ENCODE measurements around the gene EMID1.
A peak's percentile ranks its signal among the peaks of the same experiment; 100 is the strongest.

The EMID1 gene

GRCh38 chr22:29219881-29220670, 14.4 kb downstream of the EMID1 start:
- Histone ChIP-seq H3K27ac (ENCODE audit: poor library complexity, severe bottlenecking) (no peak overlapping the region), H3K9me3 (ENCODE audit: severe bottlenecking) (no peaks in the 10 kb centered on the region), H3K4me3 (ENCODE audit: severe bottlenecking) (no peak overlapping the region), H3K36me3 (ENCODE audit: low read depth) (no peaks in the 10 kb centered on the region), H3K27me3 (ENCODE audit: insufficient read depth, poor library complexity, severe bottlenecking) (no peaks in the 10 kb centered on the region), H3K4me1 (ENCODE audit: insufficient read depth, poor library complexity, severe bottlenecking) (no peaks in the 10 kb centered on the region)
- ATAC-seq (ENCODE audit: low read depth) (no peak), DNase-seq (ENCODE audit: low spot score) (no peak)
- no peak for TF ChIP-seq CTCF (IDR thresholded peaks at IDR 0.05; ENCODE audit: poor library complexity, severe bottlenecking)

GRCh38 chr22:29224121-29224858, 18.6 kb downstream of the EMID1 start:
- TF ChIP-seq CTCF (IDR thresholded peaks at IDR 0.05; ENCODE audit: poor library complexity, severe bottlenecking): no peak
- no peaks in the 10 kb centered on the region for H3K36me3 ChIP-seq (ENCODE audit: low read depth)
- peak; percentile 43 for DNase-seq (ENCODE audit: low spot score)

GRCh38 chr22:29224859-29225410, 19.2 kb downstream of the EMID1 start:
- Histone ChIP-seq H3K9me3 (ENCODE audit: severe bottlenecking) (no peaks in the 10 kb centered on the region), H3K4me1 (ENCODE audit: insufficient read depth, poor library complexity, severe bottlenecking) (no peaks in the 10 kb centered on the region), H3K4me3 (ENCODE audit: severe bottlenecking) (no peak overlapping the region), H3K36me3 (ENCODE audit: low read depth) (no peaks in the 10 kb centered on the region), H3K27ac (ENCODE audit: poor library complexity, severe bottlenecking) (no peak overlapping the region), H3K27me3 (ENCODE audit: insufficient read depth, poor library complexity, severe bottlenecking) (no peaks in the 10 kb centered on the region)
- ATAC-seq (ENCODE audit: low read depth) (no peak), DNase-seq (ENCODE audit: low spot score) (peak; percentile 45)
- TF ChIP-seq CTCF (IDR thresholded peaks at IDR 0.05; ENCODE audit: poor library complexity, severe bottlenecking): no peak

More at GRCh38 chr22:29224121-29224858, 18.6 kb downstream of the EMID1 start:
- no peaks in the 10 kb centered on the region for H3K4me1 ChIP-seq (ENCODE audit: insufficient read depth, poor library complexity, severe bottlenecking)
- H3K4me3 ChIP-seq (ENCODE audit: severe bottlenecking): no peak overlapping the region
- no peak for ATAC-seq (ENCODE audit: low read depth)
- H3K27ac ChIP-seq (ENCODE audit: poor library complexity, severe bottlenecking): no peak overlapping the region
- no peaks in the 10 kb centered on the region for H3K9me3 ChIP-seq (ENCODE audit: severe bottlenecking)
- no peaks in the 10 kb centered on the region for H3K27me3 ChIP-seq (ENCODE audit: insufficient read depth, poor library complexity, severe bottlenecking)

GRCh38 chr22:29225422-29226090, 19.9 kb downstream of the EMID1 start:
- no peak for DNase-seq (ENCODE audit: low spot score)
- H3K27ac ChIP-seq (ENCODE audit: poor library complexity, severe bottlenecking): no peak overlapping the region
- no peaks in the 10 kb centered on the region for H3K4me1 ChIP-seq (ENCODE audit: insufficient read depth, poor library complexity, severe bottlenecking)
- no peak for TF ChIP-seq CTCF (IDR thresholded peaks at IDR 0.05; ENCODE audit: poor library complexity, severe bottlenecking)
- no peaks in the 10 kb centered on the region for H3K9me3 ChIP-seq (ENCODE audit: severe bottlenecking)
- peak; percentile 31; the same call in 1 of the 3 replicates for ATAC-seq (ENCODE audit: low read depth)
- no peaks in the 10 kb centered on the region for H3K36me3 ChIP-seq (ENCODE audit: low read depth)
- H3K4me3 ChIP-seq (ENCODE audit: severe bottlenecking): no peak overlapping the region
- no peaks in the 10 kb centered on the region for H3K27me3 ChIP-seq (ENCODE audit: insufficient read depth, poor library complexity, severe bottlenecking)

Measured in RWPE2 (cell line).